ENCODE data around the gene ZNF688.

ZNF688 gene

GRCh38 chr16:30567160-30567990, 4.1 kb downstream of the ZNF688 start:
- POLR2A ChIA-PET, result no interaction called here
- DNase-seq (ENCODE audit: low read depth, low spot score), result no peak
- CTCF ChIA-PET, result interaction anchor here (0.9 to 1.6 kb wide), 4 partner anchors 9 to 137 kb away, joined by 3 to 5 read pairs (median 4); partner anchors contain the start of genes DCTPP1 and ZNF764
- no peak for TF ChIP-seq CTCF (IDR thresholded peaks at IDR 0.05; ENCODE audit: insufficient read depth, low read length, missing control alignments)
- H3K4me3 ChIP-seq (ENCODE audit: low read depth, low read length), result no peak overlapping the region

- TF ChIP-seq CTCF (IDR thresholded peaks at IDR 0.05; ENCODE audit: insufficient read depth, low read length, missing control alignments), result no peak
- POLR2A ChIA-PET, result no interaction called here
- no peak overlapping the region for H3K4me3 ChIP-seq (ENCODE audit: low read depth, low read length)
- CTCF ChIA-PET, result interaction anchor here (0.9 to 1.6 kb wide), 3 partner anchors 8 to 25 kb away, joined by 3 to 4 read pairs (median 3); partner anchors contain the start of gene ZNF764
- no peak for DNase-seq (ENCODE audit: low read depth, low spot score)
Measured at GRCh38 chr16:30566531-30566930, 5.0 kb downstream of the ZNF688 start.

- TF ChIP-seq CTCF (IDR thresholded peaks at IDR 0.05; ENCODE audit: insufficient read depth, low read length, missing control alignments), result no peak
- CTCF ChIA-PET, result interaction anchor here (0.8 to 1.6 kb wide), 5 partner anchors 8 to 136 kb away, joined by 3 to 4 read pairs (median 3); partner anchors contain the start of genes DCTPP1 and ZNF764
- no peak overlapping the region for H3K4me3 ChIP-seq (ENCODE audit: low read depth, low read length)
- DNase-seq (ENCODE audit: low read depth, low spot score), result no peak
- POLR2A ChIA-PET, result no interaction called here
Measured at GRCh38 chr16:30565984-30566383, 5.5 kb downstream of the ZNF688 start.

DNA sequence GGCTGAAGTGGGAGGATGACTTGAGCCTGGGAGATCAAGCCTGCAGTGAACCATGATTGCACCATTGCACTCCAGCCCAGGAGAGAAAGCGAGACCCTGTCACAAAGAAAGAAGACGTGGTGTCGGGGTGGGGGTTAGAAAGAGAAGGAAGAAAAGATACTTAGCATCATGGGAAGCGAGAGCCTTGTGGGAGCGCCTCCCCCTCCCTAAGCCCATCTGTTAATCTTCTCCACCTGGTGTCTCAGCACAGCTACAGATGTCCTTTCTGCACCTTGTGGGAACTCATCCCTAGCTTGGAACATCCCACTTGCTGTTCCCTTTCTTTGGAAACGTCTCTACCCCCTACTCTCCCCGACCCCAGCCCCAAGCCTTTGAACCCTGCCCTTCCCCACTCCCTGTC, 6.0 kb downstream of the ZNF688 start:
- DNase-seq (ENCODE audit: low read depth, low spot score), result no peak
- no peak overlapping the region for H3K4me3 ChIP-seq (ENCODE audit: low read depth, low read length)
- ChIA-PET CTCF (interaction anchor here (0.8 to 1.8 kb wide), 5 partner anchors 24 to 136 kb away, joined by 3 to 5 read pairs (median 4); partner anchors contain the start of gene DCTPP1), POLR2A (no interaction called here)
- no peak for TF ChIP-seq CTCF (IDR thresholded peaks at IDR 0.05; ENCODE audit: insufficient read depth, low read length, missing control alignments)

DNA sequence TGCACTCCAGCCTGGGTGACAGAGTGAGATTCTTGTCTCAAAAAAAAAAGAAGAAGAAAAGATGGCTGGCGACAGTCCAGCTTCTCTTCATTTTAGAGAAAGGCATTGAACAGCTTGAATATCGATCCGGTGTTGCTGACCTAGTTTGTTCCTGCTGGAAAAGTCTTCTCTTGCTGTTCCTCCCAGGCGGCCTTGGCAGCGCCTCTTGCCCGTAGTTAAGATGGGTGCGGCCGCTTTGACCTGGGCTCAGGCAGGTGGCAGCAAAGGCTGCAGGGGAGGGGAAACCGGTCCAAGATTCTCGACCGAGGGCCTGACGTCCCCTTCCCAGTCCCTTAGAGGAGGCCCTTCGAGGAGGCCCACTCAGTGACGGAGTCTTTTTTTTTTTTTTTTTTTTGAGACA, 9.5 kb downstream of the ZNF688 start:
- DNase-seq (ENCODE audit: low read depth, low spot score), result no peak
- CTCF ChIA-PET, result no interaction called here
- no peak for TF ChIP-seq CTCF (IDR thresholded peaks at IDR 0.05; ENCODE audit: insufficient read depth, low read length, missing control alignments)
- POLR2A ChIA-PET, result no interaction called here
- no peak overlapping the region for H3K4me3 ChIP-seq (ENCODE audit: low read depth, low read length)

DNA sequence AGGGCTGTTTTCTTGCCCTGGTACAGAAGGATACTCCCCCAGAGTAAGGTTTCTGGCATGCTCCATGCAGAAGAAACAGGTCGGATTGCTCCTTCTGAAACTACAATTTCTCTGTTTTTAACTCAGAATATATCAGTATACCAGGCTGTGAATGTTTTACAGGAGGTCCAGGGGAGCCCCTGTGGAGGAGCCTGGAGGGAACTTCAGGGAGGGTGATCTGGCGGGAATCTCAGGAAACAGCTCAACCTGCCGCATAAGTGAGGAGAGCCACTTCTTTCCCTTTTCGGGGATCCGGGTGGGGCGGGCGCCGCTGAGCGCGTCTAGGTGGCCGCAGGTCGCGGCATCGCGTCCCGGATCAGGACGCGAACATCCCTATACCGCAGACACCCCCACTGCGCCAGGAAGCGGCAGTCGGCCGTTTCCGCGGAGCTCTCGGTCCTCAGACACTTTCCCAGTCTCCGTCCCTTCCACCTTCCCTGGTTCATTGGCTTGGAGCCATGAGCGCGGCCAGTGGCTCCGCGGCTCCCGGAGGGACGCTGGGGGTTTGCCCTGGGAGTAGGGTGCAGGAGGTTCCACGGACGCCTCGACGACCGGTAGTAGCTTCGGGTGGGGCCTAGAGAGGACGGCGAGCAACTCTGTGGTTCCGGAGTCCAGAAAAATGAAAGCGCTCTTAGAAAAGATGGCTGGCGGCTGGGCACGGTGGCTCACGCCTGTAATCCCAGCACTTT, 10.3 kb downstream of the ZNF688 start:
- TF ChIP-seq CTCF (IDR thresholded peaks at IDR 0.05; ENCODE audit: insufficient read depth, low read length, missing control alignments), result no peak
- ChIA-PET CTCF (no interaction called here), POLR2A (no interaction called here)
- no peak overlapping the region; the same call in 1 of the 2 replicates for H3K4me3 ChIP-seq (ENCODE audit: low read depth, low read length)
- DNase-seq (ENCODE audit: low read depth, low spot score), result no peak

All from AG04449 (cell line).